ENCODE data around the gene HCFC1R1.

DNA sequence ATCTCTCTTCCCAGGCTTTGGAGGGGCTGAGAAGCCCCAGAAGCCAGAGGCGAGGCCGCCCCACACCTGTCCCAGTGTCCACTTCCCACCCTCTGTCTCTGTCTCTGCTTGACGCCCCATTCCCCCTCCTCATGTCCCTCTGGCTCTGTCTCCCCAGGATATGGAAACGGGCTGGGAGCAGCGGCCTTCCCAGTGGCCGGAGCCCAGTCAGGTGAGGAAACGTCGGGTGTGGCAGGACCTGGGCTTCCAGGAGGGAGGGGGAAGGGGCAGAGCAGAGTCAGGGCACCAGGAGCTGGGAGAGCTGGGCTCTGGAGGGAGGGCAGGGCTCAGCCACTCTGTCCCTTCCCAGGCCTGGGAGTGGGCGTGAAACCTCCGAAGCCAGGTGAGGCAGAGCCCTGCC lies 32.9 kb downstream of the HCFC1R1 start:
- TF ChIP-seq, protein P1, sequence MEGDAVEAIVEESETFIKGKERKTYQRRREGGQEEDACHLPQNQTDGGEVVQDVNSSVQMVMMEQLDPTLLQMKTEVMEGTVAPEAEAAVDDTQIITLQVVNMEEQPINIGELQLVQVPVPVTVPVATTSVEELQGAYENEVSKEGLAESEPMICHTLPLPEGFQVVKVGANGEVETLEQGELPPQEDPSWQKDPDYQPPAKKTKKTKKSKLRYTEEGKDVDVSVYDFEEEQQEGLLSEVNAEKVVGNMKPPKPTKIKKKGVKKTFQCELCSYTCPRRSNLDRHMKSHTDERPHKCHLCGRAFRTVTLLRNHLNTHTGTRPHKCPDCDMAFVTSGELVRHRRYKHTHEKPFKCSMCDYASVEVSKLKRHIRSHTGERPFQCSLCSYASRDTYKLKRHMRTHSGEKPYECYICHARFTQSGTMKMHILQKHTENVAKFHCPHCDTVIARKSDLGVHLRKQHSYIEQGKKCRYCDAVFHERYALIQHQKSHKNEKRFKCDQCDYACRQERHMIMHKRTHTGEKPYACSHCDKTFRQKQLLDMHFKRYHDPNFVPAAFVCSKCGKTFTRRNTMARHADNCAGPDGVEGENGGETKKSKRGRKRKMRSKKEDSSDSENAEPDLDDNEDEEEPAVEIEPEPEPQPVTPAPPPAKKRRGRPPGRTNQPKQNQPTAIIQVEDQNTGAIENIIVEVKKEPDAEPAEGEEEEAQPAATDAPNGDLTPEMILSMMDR (conservative IDR thresholded peaks at IDR 0.05; ENCODE audit: low read length): no peak
- no peak for TF ChIP-seq EZH2phosphoT487 (IDR thresholded peaks at IDR 0.05; ENCODE audit: borderline replicate concordance)

Measured in Loucy (cell line).